Mammary epithelial cell (primary cell): ENCODE results near the gene MRFAP1L1.

Source experiments
- EZH2 ChIP-seq: IDR thresholded peaks from 2 replicates; pipeline ENCODE4 v1.6.1; 2012; ENCODE audit warnings: low read length, inconsistent platforms, borderline replicate concordance
- TF ChIP-seq, protein P1 (sequence below), 2 donors: IDR thresholded peaks in 1 of 2; conservative IDR thresholded peaks in 1 of 2; 2 replicates each; pipeline ENCODE4 v1.5.1; 2011 to 2012; ENCODE audit warnings: inconsistent platforms in 2 of 2, low read length in 2 of 2, mild to moderate bottlenecking in 2 of 2, control low read depth in 1 of 2, low read depth in 1 of 2; ENCODE audit not compliant: insufficient read depth in 1 of 2; ENCODE audit errors: extremely low read depth in 1 of 2

DNA sequence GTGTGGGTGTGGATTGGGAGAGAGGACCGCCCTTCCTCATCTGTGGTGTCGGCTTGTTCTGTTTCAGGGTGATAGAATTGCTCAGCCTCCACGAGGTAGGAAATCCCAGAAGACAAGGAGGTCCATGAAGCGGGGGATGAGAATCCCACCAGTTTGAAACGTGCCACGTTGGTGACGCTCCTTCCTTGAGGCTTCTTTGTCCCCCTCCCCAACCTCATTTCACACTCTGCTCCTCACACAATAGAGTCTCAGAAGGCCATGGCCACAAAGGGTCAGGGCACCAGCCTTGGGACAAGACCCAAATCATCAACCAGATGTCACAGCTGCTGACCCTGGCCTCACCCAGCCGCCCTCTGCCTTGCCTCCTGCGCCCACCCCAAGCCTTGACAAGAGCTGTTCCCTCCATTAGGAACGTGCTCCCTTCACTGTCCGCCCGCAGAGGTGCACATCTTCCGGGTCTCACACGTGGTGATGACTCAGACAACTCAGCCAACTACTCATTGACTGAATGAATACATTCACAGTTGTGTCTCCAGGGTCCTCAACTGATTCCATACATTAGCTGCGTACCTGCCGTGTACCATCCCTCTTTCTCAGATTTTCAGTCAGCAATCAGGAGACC lies 24.6 kb upstream of the MRFAP1L1 start:
- TF ChIP-seq, protein P1, sequence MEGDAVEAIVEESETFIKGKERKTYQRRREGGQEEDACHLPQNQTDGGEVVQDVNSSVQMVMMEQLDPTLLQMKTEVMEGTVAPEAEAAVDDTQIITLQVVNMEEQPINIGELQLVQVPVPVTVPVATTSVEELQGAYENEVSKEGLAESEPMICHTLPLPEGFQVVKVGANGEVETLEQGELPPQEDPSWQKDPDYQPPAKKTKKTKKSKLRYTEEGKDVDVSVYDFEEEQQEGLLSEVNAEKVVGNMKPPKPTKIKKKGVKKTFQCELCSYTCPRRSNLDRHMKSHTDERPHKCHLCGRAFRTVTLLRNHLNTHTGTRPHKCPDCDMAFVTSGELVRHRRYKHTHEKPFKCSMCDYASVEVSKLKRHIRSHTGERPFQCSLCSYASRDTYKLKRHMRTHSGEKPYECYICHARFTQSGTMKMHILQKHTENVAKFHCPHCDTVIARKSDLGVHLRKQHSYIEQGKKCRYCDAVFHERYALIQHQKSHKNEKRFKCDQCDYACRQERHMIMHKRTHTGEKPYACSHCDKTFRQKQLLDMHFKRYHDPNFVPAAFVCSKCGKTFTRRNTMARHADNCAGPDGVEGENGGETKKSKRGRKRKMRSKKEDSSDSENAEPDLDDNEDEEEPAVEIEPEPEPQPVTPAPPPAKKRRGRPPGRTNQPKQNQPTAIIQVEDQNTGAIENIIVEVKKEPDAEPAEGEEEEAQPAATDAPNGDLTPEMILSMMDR (conservative IDR thresholded peaks at IDR 0.05 in 1 of 2, IDR thresholded peaks at IDR 0.05 in 1 of 2; ENCODE audit: extremely low read depth in 1 of 2, insufficient read depth in 1 of 2, low read depth in 1 of 2, low read length in 2 of 2) = no peak
- no peak for TF ChIP-seq EZH2
